A673 (cell line): ENCODE data around the gene SLC36A1. TPM values are rescaled to one million over a fixed set of nuclear protein-coding genes. Genes with fewer than 3 reads are reported as not detected.

Experiments
- BruUV-seq: library from RNA; stranded (reverse); fragments of 400-500 nt; replicated peaks from 2 replicates; lab custom pipeline; 2021; lab: Mats Ljungman, UMichigan
- CTCF ChIA-PET: fragments of 300-600 bp; sonication (Branson Sonifier 250); formaldehyde crosslinking; loops from one replicate; lab custom pipeline; 2022; ENCODE audit warnings: antibody characterized with exemption; lab: Charles Lee
- POLR2A ChIA-PET: fragments of 300-600 bp; sonication (Branson Sonifier 250); formaldehyde crosslinking; loops from one replicate; lab custom pipeline; 2022; ENCODE audit warnings: antibody characterized with exemption; ENCODE audit not compliant: low non-redundant PET; lab: Charles Lee
- DNase-seq: peaks from one replicate; pipeline ENCODE4 v3.0.0-alpha.2; 2015; ENCODE audit warnings: low spot score
- H3K27ac ChIP-seq: fragments of 200-600 bp; sonication (generic); 2 replicates; pipeline ENCODE4 v1.5.1; 2016; ENCODE audit warnings: mixed run types, low read depth, mild to moderate bottlenecking, mixed read lengths, antibody characterized with exemption, low read length; ENCODE audit not compliant: poor library complexity, severe bottlenecking
- H3K27me3 ChIP-seq: fragments of 200-600 bp; sonication (generic); replicated peaks from 2 replicates; pipeline ENCODE4 v1.6.1; 2017; ENCODE audit warnings: mixed run types, low read depth, mild to moderate bottlenecking, mixed read lengths, antibody characterized with exemption, low read length; ENCODE audit not compliant: insufficient read depth, poor library complexity
- H3K36me3 ChIP-seq: fragments of 200-600 bp; sonication (generic); 2 replicates; pipeline ENCODE4 v1.6.1; 2016; ENCODE audit warnings: mixed run types, mild to moderate bottlenecking, mixed read lengths, antibody characterized with exemption, low read length; ENCODE audit not compliant: insufficient read depth, poor library complexity, severe bottlenecking
- H3K4me1 ChIP-seq: fragments of 200-600 bp; sonication (generic); 2 replicates; pipeline ENCODE4 v1.6.1; 2017; ENCODE audit warnings: mixed run types, mild to moderate bottlenecking, mixed read lengths, antibody characterized with exemption, low read length; ENCODE audit not compliant: insufficient read depth, poor library complexity, severe bottlenecking
- H3K4me3 ChIP-seq: fragments of 200-600 bp; sonication (generic); 2 replicates; pipeline ENCODE4 v1.5.1; 2016; ENCODE audit warnings: low read depth, mixed run types, mild to moderate bottlenecking, mixed read lengths, low read length; ENCODE audit not compliant: poor library complexity, severe bottlenecking
- H3K9me3 ChIP-seq: fragments of 200-600 bp; sonication (generic); 2 replicates; pipeline ENCODE4 v1.6.1; 2016; ENCODE audit warnings: mixed run types, low read depth, mild to moderate bottlenecking, mixed read lengths, antibody characterized with exemption, low read length; ENCODE audit not compliant: poor library complexity, severe bottlenecking
- CTCF ChIP-seq: fragments of 300-800, 200-600 bp; sonication (generic); conservative IDR thresholded peaks from 2 replicates; pipeline ENCODE4 v1.5.1; 2017; ENCODE audit warnings: low read depth, mild to moderate bottlenecking, antibody characterized with exemption, low read length, moderate library complexity, mixed read lengths
- EZH2 ChIP-seq: fragments of 200-600 bp; sonication (generic); IDR thresholded peaks from 2 replicates; pipeline ENCODE4 v1.6.1; 2017; ENCODE audit warnings: borderline replicate concordance, low read depth, mild to moderate bottlenecking, mixed read lengths, antibody characterized with exemption, low read length; ENCODE audit not compliant: poor library complexity, severe bottlenecking
- intact Hi-C: fragments of 100-400 bp; cut with micrococcal nuclease; formaldehyde crosslinking; loops from one replicate; pipeline ENCODE4 v1.10.0; 2022; ENCODE audit not compliant: unreplicated experiment
- total RNA-seq: library from RNA; stranded (reverse); gene quantifications from 2 replicates; pipeline ENCODE4 v1.2.3, GENCODE V29; 2021

SLC36A1 gene
- total RNA-seq, 1 experiment from 2014 or later, result 12.5 TPM

- Histone ChIP-seq H3K36me3 (no peaks in the 10 kb centered on the region), H3K27ac (no peak overlapping the region), H3K4me3 (no peak overlapping the region), H3K27me3 (no peaks in the 10 kb centered on the region), H3K9me3 (no peaks in the 10 kb centered on the region), H3K4me1 (no peaks in the 10 kb centered on the region)
- ChIA-PET CTCF (no interaction called here), POLR2A (no interaction called here)
- TF ChIP-seq EZH2 (no peak), CTCF (no peak)
- BruUV-seq, result no TSS peak
- DNase-seq, result no peak
- intact Hi-C loops, result no loop called here
Observed at GRCh38 chr5:151483176-151483575, 35.8 kb downstream of the SLC36A1 start.

- H3K36me3 ChIP-seq, result no peaks in the 10 kb centered on the region
- H3K4me1 ChIP-seq, result no peaks in the 10 kb centered on the region
- no peak overlapping the region for H3K4me3 ChIP-seq
- H3K27ac ChIP-seq, result no peak overlapping the region
- no peak for TF ChIP-seq EZH2
- TF ChIP-seq CTCF, result no peak
- H3K27me3 ChIP-seq, result no peaks in the 10 kb centered on the region
- no peaks in the 10 kb centered on the region for H3K9me3 ChIP-seq
- POLR2A ChIA-PET, result no interaction called here
- intact Hi-C loops, result no loop called here
- no TSS peak for BruUV-seq
- CTCF ChIA-PET, result no interaction called here
- no peak for DNase-seq
Observed at GRCh38 chr5:151483647-151484046, 36.2 kb downstream of the SLC36A1 start.

- no TSS peak for BruUV-seq
- Histone ChIP-seq H3K27me3 (no peaks in the 10 kb centered on the region), H3K27ac (no peak overlapping the region), H3K36me3 (no peaks in the 10 kb centered on the region), H3K9me3 (no peaks in the 10 kb centered on the region), H3K4me1 (no peaks in the 10 kb centered on the region), H3K4me3 (no peak overlapping the region)
- ChIA-PET CTCF (no interaction called here), POLR2A (no interaction called here)
- no peak for DNase-seq
- no peak for TF ChIP-seq EZH2
- no peak for TF ChIP-seq CTCF
- intact Hi-C loops, result no loop called here
Observed at GRCh38 chr5:151487544-151487943, 40.1 kb downstream of the SLC36A1 start.
